ENCODE measurements around the gene CES4A.

Gene CES4A

DNA sequence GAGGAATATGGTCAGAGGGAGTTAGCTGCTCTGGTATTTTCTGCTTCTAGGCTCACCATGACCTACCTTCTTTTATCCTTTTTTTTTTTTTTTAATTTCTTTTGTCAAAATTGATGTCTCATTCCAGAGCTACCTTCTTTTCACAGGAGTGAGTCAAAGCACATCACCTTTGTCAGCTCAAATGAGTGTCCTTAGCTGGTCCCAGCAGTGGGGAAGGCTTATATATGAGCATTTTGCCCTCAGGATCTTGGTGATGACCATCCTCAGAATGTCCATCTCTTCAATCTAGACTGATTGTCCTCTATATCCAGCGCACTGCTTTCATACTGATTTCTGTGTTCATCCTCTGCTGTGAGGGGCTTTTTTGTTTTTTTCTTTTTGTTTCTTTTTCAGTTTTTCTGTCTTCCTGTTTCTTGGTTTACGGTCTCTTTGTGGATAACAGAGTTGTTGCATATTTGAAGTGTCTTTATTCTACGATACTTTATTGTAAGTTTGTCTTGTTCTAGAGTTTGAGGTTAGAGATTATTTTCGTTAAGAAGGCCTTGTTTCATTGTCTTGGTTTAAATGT is 65.5 kb downstream of the CES4A start:
- no peak for DNase-seq (ENCODE audit: low spot score)

DNA sequence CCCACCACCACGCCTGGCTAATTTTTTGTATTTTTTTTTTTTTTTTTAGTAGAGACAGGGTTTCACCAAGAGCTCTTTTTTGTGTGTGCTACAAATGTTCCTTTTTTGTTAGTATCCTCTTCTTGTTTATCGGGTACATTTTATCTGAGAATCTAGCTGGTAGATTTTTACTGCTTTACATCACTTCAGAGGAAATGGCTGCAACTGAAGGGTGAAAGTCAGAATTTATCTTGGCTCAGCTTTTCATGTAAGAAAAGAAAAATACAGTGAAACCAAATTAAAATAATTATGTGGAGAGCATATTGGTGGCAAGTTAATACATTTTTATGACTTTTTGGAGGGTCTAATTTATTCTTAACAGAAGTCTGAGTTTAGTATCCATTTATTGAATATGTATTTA is 66.5 kb downstream of the CES4A start:
- no peak for DNase-seq (ENCODE audit: low spot score)

DNA sequence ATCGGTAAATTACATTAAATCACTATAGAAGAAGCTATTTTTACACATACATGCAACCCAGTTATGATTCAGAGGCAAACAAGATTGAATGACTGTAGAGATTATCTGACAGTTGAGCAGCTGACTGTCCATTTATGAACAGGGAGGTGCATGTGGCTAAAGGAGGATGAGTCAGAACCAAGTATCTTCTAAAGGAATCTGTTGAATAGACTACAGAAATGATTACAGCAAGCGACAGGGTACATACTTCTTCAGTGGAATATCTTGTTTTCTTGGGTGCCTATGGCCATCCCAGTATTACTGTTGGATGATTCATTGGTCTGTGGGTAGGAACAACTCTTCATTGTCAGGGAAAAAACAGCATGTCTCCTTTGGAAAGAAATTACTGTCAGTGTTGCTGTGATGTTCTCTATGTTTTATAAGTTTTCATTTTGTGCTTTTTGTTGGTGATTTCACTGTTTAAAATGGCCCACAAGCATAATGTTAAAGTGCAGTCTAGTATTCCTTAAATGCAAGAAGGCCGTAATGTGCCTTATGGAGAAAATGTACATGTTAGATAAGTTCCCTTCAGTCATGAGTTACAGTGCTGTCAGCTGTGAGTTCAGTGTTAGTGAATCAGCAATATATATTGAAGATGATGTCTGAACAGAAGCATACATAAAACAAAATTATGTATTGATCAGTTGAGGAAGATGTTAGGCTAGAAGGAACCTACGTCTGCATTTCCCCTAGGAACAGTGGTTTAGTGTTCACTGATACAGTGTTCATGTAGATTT is 67.5 kb downstream of the CES4A start:
- DNase-seq (ENCODE audit: low spot score), result peak; percentile 63
